Tibial artery (tissue), 4 donors: ENCODE results near the gene NAPA.

Experiments used
- DNase-seq, 2 donors: peaks; one replicate each; pipeline ENCODE4 v3.0.0-alpha.2; 2019
- H3K27ac ChIP-seq, 2 donors: fragments of 200-600 bp; sonication (generic) in 1 of 2; 1 replicate in 1 of 2; 2 replicates in 1 of 2; pipeline ENCODE4 v1.5.1; 2018 to 2019; ENCODE audit warnings: mild to moderate bottlenecking in 1 of 2
- H3K27me3 ChIP-seq, 2 donors: fragments of 200-600 bp; sonication (generic) in 1 of 2; one replicate each; pipeline versions ENCODE4 v1.5.1 to v1.6.0; 2016 to 2019
- H3K36me3 ChIP-seq, 3 donors: fragments of 200-600 bp; sonication (generic) in 2 of 3; one replicate each; pipeline ENCODE4 v1.5.1; 2016 to 2019; ENCODE audit warnings: mild to moderate bottlenecking in 2 of 3
- H3K4me1 ChIP-seq, 4 donors: fragments of 200-600 bp; sonication (generic) in 2 of 4; 1 replicate in 3 of 4; 2 replicates in 1 of 4; pipeline ENCODE4 v1.5.1; 2016 to 2019
- H3K4me3 ChIP-seq, 2 donors: fragments of 200-600 bp; sonication (generic) in 1 of 2; 1 replicate in 1 of 2; 2 replicates in 1 of 2; pipeline ENCODE4 v1.5.1; 2018 to 2019; ENCODE audit warnings: mild to moderate bottlenecking in 2 of 2
- H3K9me3 ChIP-seq, 3 donors: fragments of 200-600 bp; sonication (generic) in 1 of 3; one replicate each; pipeline ENCODE4 v1.5.1; 2016 to 2019
- intact Hi-C: fragments of 100-400 bp; cut with DNase I; formaldehyde crosslinking; loops from one replicate; pipeline ENCODE4 v1.15.0; 2023; ENCODE audit warnings: low total_unique reads
- TF ChIP-seq, protein P1 (sequence below), 2 experiments: fragments of 200-600 bp in 1 of 2; fragments of 450-650 bp in 1 of 2; IDR thresholded peaks; one replicate each; pipeline ENCODE4 v1.5.1; 2017 to 2019; ENCODE audit warnings: antibody characterized with exemption in 2 of 2, mild to moderate bottlenecking in 1 of 2, moderate library complexity in 1 of 2

NAPA gene

DNA sequence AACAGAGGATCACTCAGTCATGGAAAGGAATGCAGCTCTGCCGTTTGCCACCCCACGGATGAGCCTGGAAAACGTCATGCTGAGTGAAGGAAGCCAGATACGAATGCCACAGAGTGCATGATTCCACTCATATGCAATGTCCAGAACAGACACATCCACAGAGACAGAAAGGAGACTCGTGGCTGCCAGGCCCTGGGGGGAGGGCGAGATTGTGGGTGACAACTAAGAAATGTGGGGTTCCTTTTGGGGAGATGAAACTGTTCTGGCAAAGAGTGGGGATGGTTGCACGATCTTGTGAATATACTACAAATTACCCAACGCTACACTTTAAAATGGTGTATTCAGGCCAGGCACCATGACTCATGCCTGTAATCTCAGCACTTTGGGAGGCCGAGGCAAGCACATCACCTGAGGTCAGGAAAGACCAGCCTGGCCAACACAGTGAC lies 27.2 kb upstream of the NAPA start:
- intact Hi-C loops = no loop called here
- no peak for DNase-seq
- no peak overlapping the region for H3K4me3 ChIP-seq
- peaks cover 0 to 38% of the 10 kb centered on the region in 2 donors for H3K27me3 ChIP-seq
- peaks cover 0 to 11% (median 8%) of the 10 kb centered on the region in 4 donors for H3K4me1 ChIP-seq
- no peaks in the 10 kb centered on the region for H3K9me3 ChIP-seq
- TF ChIP-seq, protein P1, sequence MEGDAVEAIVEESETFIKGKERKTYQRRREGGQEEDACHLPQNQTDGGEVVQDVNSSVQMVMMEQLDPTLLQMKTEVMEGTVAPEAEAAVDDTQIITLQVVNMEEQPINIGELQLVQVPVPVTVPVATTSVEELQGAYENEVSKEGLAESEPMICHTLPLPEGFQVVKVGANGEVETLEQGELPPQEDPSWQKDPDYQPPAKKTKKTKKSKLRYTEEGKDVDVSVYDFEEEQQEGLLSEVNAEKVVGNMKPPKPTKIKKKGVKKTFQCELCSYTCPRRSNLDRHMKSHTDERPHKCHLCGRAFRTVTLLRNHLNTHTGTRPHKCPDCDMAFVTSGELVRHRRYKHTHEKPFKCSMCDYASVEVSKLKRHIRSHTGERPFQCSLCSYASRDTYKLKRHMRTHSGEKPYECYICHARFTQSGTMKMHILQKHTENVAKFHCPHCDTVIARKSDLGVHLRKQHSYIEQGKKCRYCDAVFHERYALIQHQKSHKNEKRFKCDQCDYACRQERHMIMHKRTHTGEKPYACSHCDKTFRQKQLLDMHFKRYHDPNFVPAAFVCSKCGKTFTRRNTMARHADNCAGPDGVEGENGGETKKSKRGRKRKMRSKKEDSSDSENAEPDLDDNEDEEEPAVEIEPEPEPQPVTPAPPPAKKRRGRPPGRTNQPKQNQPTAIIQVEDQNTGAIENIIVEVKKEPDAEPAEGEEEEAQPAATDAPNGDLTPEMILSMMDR (IDR thresholded peaks at IDR 0.05) = no peak
- H3K27ac ChIP-seq = no peak overlapping the region
- no peaks in the 10 kb centered on the region for H3K36me3 ChIP-seq

DNA sequence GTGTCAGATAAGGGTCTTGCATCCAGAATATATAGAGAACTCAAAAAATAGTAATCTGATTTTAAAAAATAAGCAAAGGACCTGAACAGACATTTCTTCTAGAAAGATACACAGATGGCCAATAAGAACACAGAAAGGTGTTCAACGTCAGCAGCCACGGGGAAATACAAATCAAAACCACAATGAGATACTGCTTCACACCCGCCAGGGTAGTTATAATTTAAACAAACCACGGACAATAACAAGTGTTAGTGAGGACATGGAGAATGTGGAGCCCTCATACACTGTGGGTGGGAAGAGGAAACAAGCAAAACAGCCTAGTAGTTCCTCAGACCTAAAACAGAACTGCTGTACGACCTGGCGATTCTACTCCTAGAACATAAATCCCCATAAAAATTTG lies 26.7 kb upstream of the NAPA start:
- intact Hi-C loops = no loop called here
- Histone ChIP-seq H3K4me3 (no peak overlapping the region), H3K36me3 (no peaks in the 10 kb centered on the region), H3K9me3 (no peaks in the 10 kb centered on the region), H3K4me1 (peaks cover 0 to 11% (median 8%) of the 10 kb centered on the region in 4 donors), H3K27me3 (peaks cover 0 to 32% of the 10 kb centered on the region in 2 donors), H3K27ac (no peak overlapping the region)
- TF ChIP-seq, protein P1 (IDR thresholded peaks at IDR 0.05) = no peak
- no peak for DNase-seq

DNA sequence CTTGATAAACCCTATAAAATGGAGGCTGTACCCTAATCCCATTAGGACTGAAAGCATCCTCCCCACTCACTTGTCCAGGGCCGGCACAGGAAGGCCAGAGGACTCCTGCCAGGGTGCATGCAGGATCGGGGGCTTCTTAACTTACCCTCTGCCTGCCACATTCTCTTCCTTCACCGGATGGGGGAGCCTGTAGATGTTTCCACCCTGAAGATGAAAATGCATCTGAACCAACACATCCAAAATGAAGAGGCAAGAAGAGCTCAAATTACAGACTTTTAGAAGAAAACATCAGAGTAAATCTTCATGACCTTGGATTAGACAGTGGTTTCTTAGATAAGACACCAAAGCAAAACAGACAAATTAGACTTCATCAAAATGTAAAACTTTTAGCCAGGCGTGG lies 25.9 kb upstream of the NAPA start:
- H3K36me3 ChIP-seq = no peaks in the 10 kb centered on the region
- no peak overlapping the region for H3K27ac ChIP-seq
- no peak overlapping the region for H3K4me3 ChIP-seq
- TF ChIP-seq, protein P1 (IDR thresholded peaks at IDR 0.05) = peak; percentile 28 to 34
- peaks cover 0 to 30% of the 10 kb centered on the region in 2 donors for H3K27me3 ChIP-seq
- intact Hi-C loops = no loop called here
- peaks cover 0 to 10% (median 8%) of the 10 kb centered on the region in 4 donors for H3K4me1 ChIP-seq
- H3K9me3 ChIP-seq = no peaks in the 10 kb centered on the region
- DNase-seq = no peak

DNA sequence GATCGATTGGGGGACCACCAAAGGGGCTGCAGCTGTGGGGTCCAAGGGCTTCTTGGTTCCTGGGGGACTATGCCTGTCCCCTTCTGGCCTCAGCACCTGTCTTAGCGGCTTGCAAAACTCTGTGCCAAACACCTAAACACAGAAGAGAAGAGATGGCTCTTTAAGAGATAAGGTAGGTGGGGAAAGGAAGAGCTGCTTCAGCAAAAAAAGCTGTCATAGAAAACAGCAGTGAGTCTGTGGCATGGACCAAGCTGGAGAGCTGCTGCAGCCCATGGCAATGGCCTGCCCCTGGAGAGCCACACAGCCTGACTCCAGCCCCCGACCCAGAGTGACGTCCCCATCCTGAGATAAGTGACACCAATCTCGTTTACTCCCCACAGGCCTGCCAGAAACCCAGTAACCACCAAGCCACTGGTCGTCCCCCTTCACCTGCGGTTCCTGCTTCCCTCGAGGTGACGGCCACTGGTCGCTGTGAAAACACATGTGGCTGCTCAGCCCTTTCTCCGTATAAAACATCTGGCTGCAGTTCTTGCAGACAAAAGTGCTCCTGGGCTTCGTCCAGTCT lies 25.0 kb upstream of the NAPA start:
- H3K36me3 ChIP-seq = no peaks in the 10 kb centered on the region
- intact Hi-C loops = no loop called here
- DNase-seq = no peak
- no peak overlapping the region for H3K27ac ChIP-seq
- H3K4me3 ChIP-seq = no peak overlapping the region
- TF ChIP-seq, protein P1 (IDR thresholded peaks at IDR 0.05) = no peak
- peaks cover 0 to under 1% (median under 1%) of the 10 kb centered on the region in 4 donors for H3K4me1 ChIP-seq
- H3K9me3 ChIP-seq = no peaks in the 10 kb centered on the region
- H3K27me3 ChIP-seq = peaks cover 0 to 21% of the 10 kb centered on the region in 2 donors

DNA sequence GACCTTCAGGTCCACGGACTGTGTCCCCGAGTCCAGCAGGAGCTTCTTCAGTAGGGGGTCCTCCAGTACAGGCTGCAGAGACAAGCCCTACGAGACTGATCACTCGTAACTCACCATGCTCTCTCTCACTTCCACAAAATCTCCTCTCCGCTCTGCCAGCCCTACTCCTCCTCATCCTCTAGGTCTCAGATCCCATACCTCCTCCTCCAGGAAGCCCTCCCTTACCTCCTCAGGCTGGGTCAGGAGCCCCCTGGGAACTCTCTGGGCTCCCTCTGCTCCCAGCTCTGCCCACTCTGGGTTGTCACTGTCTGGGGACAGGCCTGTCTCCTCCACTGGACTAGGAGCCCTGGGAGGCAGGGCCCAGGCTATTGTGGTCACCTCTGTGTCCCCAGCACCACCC lies 23.9 kb upstream of the NAPA start:
- Histone ChIP-seq H3K27ac (no peak overlapping the region), H3K9me3 (no peaks in the 10 kb centered on the region), H3K4me3 (no peak overlapping the region), H3K4me1 (no peaks in the 10 kb centered on the region), H3K36me3 (no peaks in the 10 kb centered on the region), H3K27me3 (peaks cover 0 to 10% of the 10 kb centered on the region in 2 donors)
- TF ChIP-seq, protein P1 (IDR thresholded peaks at IDR 0.05) = no peak
- intact Hi-C loops = no loop called here
- DNase-seq = no peak

DNA sequence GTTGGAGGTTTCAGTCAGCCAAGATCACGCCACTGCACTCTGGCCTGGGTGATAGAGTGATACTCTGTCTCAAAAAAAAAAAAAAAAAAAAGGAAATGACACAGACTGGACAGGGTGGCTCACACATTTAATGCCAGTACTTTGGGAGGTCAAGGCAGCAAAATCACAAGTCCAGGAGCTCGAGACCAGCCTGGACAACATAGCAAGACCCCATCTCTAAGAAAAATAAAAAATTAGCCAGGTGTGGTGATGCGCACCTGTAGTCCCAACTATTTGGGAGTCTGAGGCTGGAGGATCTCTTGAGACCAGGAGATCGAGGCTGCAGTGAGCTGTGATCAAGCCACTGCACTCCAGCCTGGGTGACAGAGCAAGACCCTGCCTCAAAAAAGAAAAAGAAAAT lies 22.6 kb upstream of the NAPA start:
- H3K4me1 ChIP-seq = no peaks in the 10 kb centered on the region
- no peak overlapping the region for H3K27ac ChIP-seq
- peaks cover 0 to 8% of the 10 kb centered on the region in 2 donors for H3K27me3 ChIP-seq
- intact Hi-C loops = no loop called here
- no peak for DNase-seq
- H3K4me3 ChIP-seq = no peak overlapping the region
- no peaks in the 10 kb centered on the region for H3K9me3 ChIP-seq
- H3K36me3 ChIP-seq = no peaks in the 10 kb centered on the region
- TF ChIP-seq, protein P1 (IDR thresholded peaks at IDR 0.05) = no peak
